ENCODE results near the gene CDC5L. TPM values are rescaled to one million over a fixed set of nuclear protein-coding genes. Genes with fewer than 3 reads are reported as not detected.

CDC5L gene
- polyA plus RNA-seq, 3 donors = 4.9 to 10.2 (median 7.4) TPM

DNA sequence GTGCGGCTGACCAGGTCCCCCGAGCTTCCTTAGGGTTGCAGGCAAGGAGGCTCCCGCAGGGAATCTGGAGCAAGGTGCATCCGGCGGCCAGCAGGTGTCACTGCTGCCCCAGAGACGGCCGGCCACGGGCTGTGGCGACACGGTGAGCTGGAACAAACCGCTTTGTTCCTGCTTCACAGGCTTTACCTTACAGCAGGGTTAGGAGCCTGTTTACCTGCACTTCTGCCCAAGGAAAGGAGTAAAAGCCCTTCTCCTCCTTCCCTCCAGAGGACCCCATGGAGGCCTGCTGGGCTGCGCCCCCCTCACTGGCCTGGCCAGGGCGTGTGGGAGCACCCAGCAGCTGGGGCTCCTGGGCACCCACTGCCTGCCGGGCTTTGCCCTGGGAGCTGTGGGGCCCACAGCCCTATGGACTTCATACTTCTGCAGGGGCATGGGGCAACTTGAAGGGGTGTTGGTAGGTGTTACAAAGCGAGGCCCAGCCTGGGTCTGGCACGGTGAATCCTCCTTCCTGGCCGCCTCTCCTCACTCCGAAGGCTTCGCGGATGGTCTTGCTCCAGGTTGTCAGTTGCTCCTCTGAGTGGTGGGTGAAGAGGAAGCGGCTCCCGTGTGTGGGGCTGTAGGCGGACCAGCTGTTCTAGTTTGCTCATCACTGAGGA, 88.4 kb downstream of the CDC5L start:
- no peaks in the 10 kb centered on the region for H3K36me3 ChIP-seq (replicated peaks in 1 of 2; ENCODE audit: control insufficient read depth in 1 of 2, insufficient read depth in 2 of 2, low read length in 2 of 2)
- H3K27me3 ChIP-seq (ENCODE audit: control insufficient read depth in 2 of 2, insufficient read depth in 2 of 2, low read length in 2 of 2) = no peaks in the 10 kb centered on the region
- no peak overlapping the region for H3K27ac Mint-ChIP-seq
- H3K9me3 Mint-ChIP-seq = no peaks in the 10 kb centered on the region
- H3K4me3 Mint-ChIP-seq = peak overlapping the region in 1 of 2 donors; percentile 26
- no peaks in the 10 kb centered on the region for H3K9me3 ChIP-seq (replicated peaks in 1 of 2; ENCODE audit: control insufficient read depth in 1 of 2, insufficient read depth in 1 of 2, low read length in 2 of 2)
- H4K20me1 ChIP-seq (ENCODE audit: insufficient read depth, low read length) = no peaks in the 10 kb centered on the region
- peaks cover 3 to 13% (median 3%) of the 10 kb centered on the region in 3 donors for H3K27me3 Mint-ChIP-seq (ENCODE audit: low read depth in 3 of 3)
- peaks cover 7 to 12% of the 10 kb centered on the region in 2 donors for H3K4me1 ChIP-seq (ENCODE audit: control insufficient read depth in 1 of 2, insufficient read depth in 2 of 2, low read length in 2 of 2)
- H3K9ac ChIP-seq (ENCODE audit: insufficient read depth, low read length, poor library complexity, severe bottlenecking) = no peak overlapping the region
- no peak overlapping the region for H3K4me2 ChIP-seq (replicated peaks; ENCODE audit: extremely low read depth, low read length, poor library complexity, severe bottlenecking)
- TF ChIP-seq, protein P1, sequence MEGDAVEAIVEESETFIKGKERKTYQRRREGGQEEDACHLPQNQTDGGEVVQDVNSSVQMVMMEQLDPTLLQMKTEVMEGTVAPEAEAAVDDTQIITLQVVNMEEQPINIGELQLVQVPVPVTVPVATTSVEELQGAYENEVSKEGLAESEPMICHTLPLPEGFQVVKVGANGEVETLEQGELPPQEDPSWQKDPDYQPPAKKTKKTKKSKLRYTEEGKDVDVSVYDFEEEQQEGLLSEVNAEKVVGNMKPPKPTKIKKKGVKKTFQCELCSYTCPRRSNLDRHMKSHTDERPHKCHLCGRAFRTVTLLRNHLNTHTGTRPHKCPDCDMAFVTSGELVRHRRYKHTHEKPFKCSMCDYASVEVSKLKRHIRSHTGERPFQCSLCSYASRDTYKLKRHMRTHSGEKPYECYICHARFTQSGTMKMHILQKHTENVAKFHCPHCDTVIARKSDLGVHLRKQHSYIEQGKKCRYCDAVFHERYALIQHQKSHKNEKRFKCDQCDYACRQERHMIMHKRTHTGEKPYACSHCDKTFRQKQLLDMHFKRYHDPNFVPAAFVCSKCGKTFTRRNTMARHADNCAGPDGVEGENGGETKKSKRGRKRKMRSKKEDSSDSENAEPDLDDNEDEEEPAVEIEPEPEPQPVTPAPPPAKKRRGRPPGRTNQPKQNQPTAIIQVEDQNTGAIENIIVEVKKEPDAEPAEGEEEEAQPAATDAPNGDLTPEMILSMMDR (IDR thresholded peaks at IDR 0.05) = peak; percentile 97
- H3K36me3 Mint-ChIP-seq = no peaks in the 10 kb centered on the region
- H3K27ac ChIP-seq (ENCODE audit: low read depth in 1 of 2, low read length in 2 of 2) = no peak overlapping the region
- no peaks in the 10 kb centered on the region for H3K79me2 ChIP-seq (ENCODE audit: insufficient read depth, low read length)
- intact Hi-C loops (cut with micrococcal nuclease) = loop anchor here (2.0 to 10.0 kb wide), 6 partner anchors 119 to 1449 kb away; no protein-coding TSS in a partner anchor
- 45% methylated on average over 23 of the region's 23 CpGs for WGBS (ENCODE audit: insufficient coverage)
- peak; percentile 51 to 67 (median 55) for DNase-seq
- peak overlapping the region; percentile 62 for H2AFZ ChIP-seq (ENCODE audit: insufficient read depth, low read depth, low read length, poor library complexity, severe bottlenecking)
- peaks cover 18% of the 10 kb centered on the region for H3K4me1 Mint-ChIP-seq
- no peak overlapping the region for H3K4me3 ChIP-seq (replicated peaks in 1 of 3; ENCODE audit: low read depth in 2 of 3, low read length in 3 of 3)

DNA sequence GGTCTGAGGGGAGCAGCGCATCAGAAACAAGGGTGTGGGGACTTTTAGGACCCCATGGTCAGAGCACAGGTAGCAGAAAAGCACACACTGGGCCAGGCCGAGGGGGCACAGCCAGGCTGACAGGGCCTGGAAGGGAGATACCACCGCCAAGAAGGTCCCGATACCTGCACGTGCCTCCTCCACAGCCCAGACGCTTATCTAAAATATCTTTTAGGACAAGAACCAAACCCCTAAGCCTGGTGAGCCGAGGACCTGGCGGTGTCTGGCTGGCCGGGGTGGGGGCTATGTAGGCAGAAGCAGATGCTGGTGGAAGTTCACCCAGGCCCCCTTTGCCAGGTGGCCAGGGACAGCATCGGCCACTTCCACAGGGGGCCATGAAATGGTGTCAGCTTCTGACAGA, 89.3 kb downstream of the CDC5L start:
- H3K79me2 ChIP-seq (ENCODE audit: insufficient read depth, low read length) = no peaks in the 10 kb centered on the region
- no peak overlapping the region for H3K27ac Mint-ChIP-seq
- H4K20me1 ChIP-seq (ENCODE audit: insufficient read depth, low read length) = no peaks in the 10 kb centered on the region
- peaks cover 7 to 12% of the 10 kb centered on the region in 2 donors for H3K4me1 ChIP-seq (ENCODE audit: control insufficient read depth in 1 of 2, insufficient read depth in 2 of 2, low read length in 2 of 2)
- no peaks in the 10 kb centered on the region for H3K36me3 Mint-ChIP-seq
- WGBS (ENCODE audit: insufficient coverage) = 96% methylated on average over 6 of the region's 10 CpGs
- H3K27ac ChIP-seq (ENCODE audit: low read depth in 1 of 2, low read length in 2 of 2) = no peak overlapping the region
- H3K4me3 Mint-ChIP-seq = no peak overlapping the region
- no peak overlapping the region for H3K4me3 ChIP-seq (replicated peaks in 1 of 3; ENCODE audit: low read depth in 2 of 3, low read length in 3 of 3)
- no peaks in the 10 kb centered on the region for H3K9me3 Mint-ChIP-seq
- intact Hi-C loops (cut with micrococcal nuclease) = loop anchor here in 1 of 2 donors (10.0 kb wide), 4 partner anchors 118 to 1238 kb away; no protein-coding TSS in a partner anchor
- H3K27me3 ChIP-seq (ENCODE audit: control insufficient read depth in 2 of 2, insufficient read depth in 2 of 2, low read length in 2 of 2) = no peaks in the 10 kb centered on the region
- no peaks in the 10 kb centered on the region for H3K9me3 ChIP-seq (replicated peaks in 1 of 2; ENCODE audit: control insufficient read depth in 1 of 2, insufficient read depth in 1 of 2, low read length in 2 of 2)
- H2AFZ ChIP-seq (ENCODE audit: insufficient read depth, low read depth, low read length, poor library complexity, severe bottlenecking) = no peak overlapping the region
- no peak for DNase-seq
- H3K27me3 Mint-ChIP-seq (ENCODE audit: low read depth in 3 of 3) = peaks cover 3 to 13% (median 6%) of the 10 kb centered on the region in 3 donors
- H3K9ac ChIP-seq (ENCODE audit: insufficient read depth, low read length, poor library complexity, severe bottlenecking) = no peak overlapping the region
- H3K4me1 Mint-ChIP-seq = peaks cover 18% of the 10 kb centered on the region
- H3K4me2 ChIP-seq (replicated peaks; ENCODE audit: extremely low read depth, low read length, poor library complexity, severe bottlenecking) = no peak overlapping the region
- TF ChIP-seq, protein P1 (IDR thresholded peaks at IDR 0.05) = no peak
- no peaks in the 10 kb centered on the region for H3K36me3 ChIP-seq (replicated peaks in 1 of 2; ENCODE audit: control insufficient read depth in 1 of 2, insufficient read depth in 2 of 2, low read length in 2 of 2)
